Limb (tissue), 2 donors: ENCODE data around the gene TPP2.

ENCODE experiments used
- DNase-seq, 2 donors: peaks; one replicate each; pipeline ENCODE4 v3.0.0-alpha.2; 2016; ENCODE audit errors: extremely low spot score in 2 of 2

The TPP2 gene

GRCh38 chr13:102693250-102693649 is 96.5 kb downstream of the TPP2 start:
- no peak for DNase-seq

- DNase-seq: no peak
These were observed 97.0 kb downstream of the TPP2 start for GRCh38 chr13:102693776-102694175.

- no peak for DNase-seq
These were observed 98.2 kb downstream of the TPP2 start, which contains the start of gene METTL21C for GRCh38 chr13:102694937-102695336. Gene METTL21C (minus strand): TSS chr13:102695044. CDS start chr13:102694498, 546 bp downstream.

GRCh38 chr13:102696465-102696864 is 99.7 kb downstream of the TPP2 start:
- no peak for DNase-seq

- DNase-seq: no peak
These were observed 100.5 kb downstream of the TPP2 start for GRCh38 chr13:102697264-102697663.

DNA sequence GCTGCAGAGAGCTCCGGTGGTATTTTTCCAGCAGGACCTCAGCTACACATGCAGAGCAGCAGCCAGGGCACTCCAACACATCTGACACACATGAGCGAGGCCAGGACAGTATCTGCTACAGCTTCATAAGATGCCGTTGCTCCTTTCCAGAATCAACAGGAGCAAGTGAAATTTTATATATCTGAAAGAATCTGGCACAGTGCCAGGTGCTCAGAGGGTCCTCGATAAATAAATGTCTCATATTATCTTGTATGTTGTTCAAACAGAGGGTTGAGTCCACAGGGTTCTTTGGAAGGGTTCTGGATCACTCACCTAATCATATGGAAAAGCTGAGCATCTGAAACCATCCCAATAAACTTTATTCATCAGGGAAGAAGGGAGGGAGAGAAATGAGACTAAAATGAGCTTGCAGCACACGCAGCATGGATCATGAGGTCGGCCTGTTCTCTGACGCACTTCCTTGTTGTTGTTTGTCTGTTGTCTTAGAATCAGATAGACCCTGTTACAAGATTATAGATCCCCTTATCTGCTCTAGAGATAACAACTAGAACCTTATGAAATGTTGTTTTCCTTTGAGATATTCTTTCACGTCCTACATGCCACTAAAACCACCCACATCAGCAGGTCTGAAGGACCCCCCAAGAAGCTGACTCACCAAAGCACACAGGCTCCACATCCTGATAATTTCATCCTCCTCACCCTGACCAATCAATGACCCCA is 101.3 kb downstream of the TPP2 start:
- no peak for DNase-seq

DNA sequence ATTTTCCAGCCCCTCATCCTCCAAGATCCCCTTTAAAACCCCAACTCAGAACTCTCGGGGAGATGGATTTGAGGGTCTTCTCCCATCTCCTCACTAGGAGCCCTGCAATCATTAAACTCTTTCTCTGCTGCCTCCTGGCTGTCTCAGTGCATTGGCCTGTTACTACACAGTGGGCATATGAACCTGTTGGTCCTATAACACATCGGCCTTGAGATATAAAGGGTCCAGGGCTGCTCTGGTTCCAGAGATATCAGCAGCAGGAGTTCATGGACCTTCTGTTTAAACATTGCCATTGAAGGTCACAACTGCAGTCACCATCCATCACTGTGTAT is 101.8 kb downstream of the TPP2 start:
- DNase-seq: no peak

DNA sequence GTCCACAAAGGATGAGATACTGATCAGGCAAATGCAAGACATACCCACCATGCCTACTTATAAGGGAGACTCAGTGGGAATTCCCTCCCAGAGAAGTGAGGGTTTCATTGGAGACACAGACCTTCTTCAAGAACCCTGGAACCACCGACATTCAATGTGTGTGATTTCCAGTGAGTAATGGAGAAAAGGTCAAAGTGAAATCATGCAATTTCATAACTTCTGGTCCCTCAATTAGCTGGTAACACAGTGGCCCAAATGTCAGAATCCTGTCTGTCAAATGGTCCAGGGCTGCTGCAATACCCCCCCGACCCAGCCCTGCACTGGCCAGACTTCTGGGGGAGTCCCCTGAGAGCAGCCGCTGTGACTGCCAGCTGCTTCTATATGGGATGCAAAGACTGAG is 102.7 kb downstream of the TPP2 start:
- no peak for DNase-seq

- peak in 1 of 2 donors; percentile 47 for DNase-seq
These were observed 103.6 kb downstream of the TPP2 start for GRCh38 chr13:102700088-102701031.

DNA sequence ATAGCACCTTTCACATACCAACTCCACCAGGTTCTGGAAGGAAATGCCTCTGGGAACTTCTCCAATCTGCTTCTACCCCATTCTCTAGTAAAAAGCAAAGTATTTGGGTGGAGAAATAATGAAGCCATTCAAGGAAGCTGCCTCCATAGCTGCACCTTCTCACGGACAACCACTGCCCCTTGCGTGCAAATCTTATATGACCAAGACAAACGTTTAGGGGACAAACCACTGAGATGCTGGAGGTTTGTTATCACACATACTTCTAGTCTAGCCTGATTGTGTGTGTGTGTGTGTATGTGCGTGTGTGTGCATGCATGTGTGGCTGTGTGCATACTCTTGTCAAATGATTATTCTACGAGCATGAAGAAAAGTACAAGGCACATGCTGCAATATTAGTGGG is 104.5 kb downstream of the TPP2 start:
- DNase-seq: no peak

GRCh38 chr13:102702965-102703725 is 106.4 kb downstream of the TPP2 start:
- no peak for DNase-seq

DNA sequence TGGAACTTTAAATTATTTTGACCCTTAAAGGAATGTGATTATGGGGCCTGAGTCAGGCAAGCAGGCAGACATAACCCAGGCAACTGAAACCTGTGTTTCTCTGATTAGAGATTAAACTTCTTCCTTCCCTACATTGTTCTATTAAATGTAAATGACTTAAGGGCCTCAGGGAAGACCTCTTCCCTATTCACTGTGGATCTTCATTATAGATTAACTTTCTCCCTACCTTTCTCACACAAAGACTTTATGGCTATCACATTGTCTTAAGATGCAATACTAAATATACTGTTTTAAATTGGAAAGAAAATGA is 106.9 kb downstream of the TPP2 start:
- DNase-seq: no peak

GRCh38 chr13:102704238-102705058 is 107.7 kb downstream of the TPP2 start:
- no peak for DNase-seq

- DNase-seq: peak in 1 of 2 donors; percentile 20
These were observed 110.7 kb downstream of the TPP2 start for GRCh38 chr13:102707467-102707866.

GRCh38 chr13:102708211-102708610 is 111.4 kb downstream of the TPP2 start:
- no peak for DNase-seq

GRCh38 chr13:102708991-102709390 is 112.2 kb downstream of the TPP2 start:
- no peak for DNase-seq

- no peak for DNase-seq
These were observed 112.8 kb downstream of the TPP2 start for GRCh38 chr13:102709536-102709935.

GRCh38 chr13:102710261-102710679 is 113.5 kb downstream of the TPP2 start:
- no peak for DNase-seq

DNA sequence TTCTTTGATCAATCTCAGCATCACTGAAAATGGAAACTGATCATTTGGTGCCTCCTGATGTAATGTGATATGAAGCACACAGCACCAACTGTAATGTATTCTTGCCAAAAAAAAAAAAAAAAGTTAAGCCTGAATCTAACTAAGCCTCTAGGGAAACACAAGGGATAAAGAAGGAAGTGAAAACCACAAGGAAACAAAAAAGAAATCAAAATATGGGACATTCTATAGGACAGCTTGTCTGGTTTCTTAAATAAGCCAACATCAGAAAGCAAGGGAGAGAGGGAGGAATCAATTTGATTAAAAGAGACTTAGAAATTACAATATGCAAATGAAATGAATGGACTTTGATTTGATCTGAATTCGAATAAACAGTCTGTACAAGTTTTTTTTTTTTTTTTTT is 118.7 kb downstream of the TPP2 start:
- DNase-seq: no peak

DNA sequence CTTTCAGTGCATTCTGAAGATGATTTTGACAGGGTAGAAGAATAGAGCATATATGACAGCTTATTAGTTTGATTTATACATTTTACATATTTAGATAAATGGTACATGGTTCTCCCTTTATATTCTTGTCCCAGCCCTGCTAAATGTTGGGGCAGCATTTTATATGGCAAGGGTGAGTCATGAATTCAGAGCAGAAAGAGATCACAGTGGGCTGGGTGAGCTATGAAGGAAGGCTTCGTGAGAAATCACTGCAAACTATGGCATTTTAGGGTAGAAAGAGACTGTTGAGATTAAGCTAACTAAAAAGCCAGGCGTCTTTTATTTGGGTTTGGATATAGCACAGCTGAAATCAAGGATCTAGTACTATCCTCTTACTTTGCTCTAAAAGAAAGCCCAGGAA is 122.0 kb downstream of the TPP2 start:
- no peak for DNase-seq

DNA sequence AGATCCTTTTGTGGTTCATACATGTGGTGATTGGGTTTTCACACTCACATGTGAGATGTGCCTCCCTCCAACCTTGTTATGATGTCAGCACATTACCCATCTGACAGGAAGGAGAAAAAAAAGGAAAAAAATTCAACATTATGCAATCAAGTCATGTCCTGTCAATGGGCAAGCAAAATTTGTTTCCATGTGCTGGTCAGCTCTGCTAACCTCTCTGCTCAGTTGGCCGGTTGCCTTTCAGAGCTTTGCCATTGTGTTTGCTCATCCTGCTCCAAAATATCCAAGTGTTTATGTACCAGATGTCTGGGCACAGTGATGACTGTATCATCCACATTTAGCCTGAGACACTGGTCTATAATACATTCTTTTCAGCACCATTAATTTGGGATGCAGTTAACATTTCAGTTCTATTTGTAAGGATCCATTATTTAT is 125.0 kb downstream of the TPP2 start:
- DNase-seq: no peak
